ENCODE measurements around the gene ENTHD1.

- no peak for TF ChIP-seq CTCF (IDR thresholded peaks at IDR 0.05)
- no peak for TF ChIP-seq POLR2A (IDR thresholded peaks at IDR 0.05)
Measured at GRCh38 chr22:39832627-39833074, 60.9 kb downstream of the ENTHD1 start.
